Right renal cortex interstitium (tissue), 3 donors: ENCODE measurements around the gene ESRRA. TPM values are rescaled to one million over a fixed set of nuclear protein-coding genes. Genes with fewer than 3 reads are reported as not detected.

ENCODE experiments used
- DNase-seq, 3 donors: peaks; one replicate each; pipeline ENCODE4 v3.0.0-alpha.2; 2013; ENCODE audit warnings: low read depth in 3 of 3, low spot score in 2 of 3
- polyA plus RNA-seq, 3 donors: library from polyadenylated mRNA; unstranded; fragments of 120-200 nt; gene quantifications; one replicate each; pipeline ENCODE4 v1.2.1, GENCODE V29; 2013; ENCODE audit not compliant: insufficient read length in 3 of 3

The ESRRA gene
- polyA plus RNA-seq, 3 donors, result 16.3 to 19.1 (median 16.4) TPM

GRCh38 chr11:64344787-64345186, 39.5 kb downstream of the ESRRA start:
- DNase-seq, result no peak

GRCh38 chr11:64347193-64347867, 42.0 kb downstream of the ESRRA start:
- no peak for DNase-seq

GRCh38 chr11:64348383-64349024, 43.2 kb downstream of the ESRRA start:
- no peak for DNase-seq

GRCh38 chr11:64349025-64349387, 43.7 kb downstream of the ESRRA start:
- no peak for DNase-seq

- DNase-seq, result no peak
These were observed 44.1 kb downstream of the ESRRA start for GRCh38 chr11:64349404-64349803.

GRCh38 chr11:64351136-64351631, 45.9 kb downstream of the ESRRA start:
- no peak for DNase-seq

GRCh38 chr11:64352099-64352994, 47.0 kb downstream of the ESRRA start:
- DNase-seq, result no peak

GRCh38 chr11:64352995-64353714, 47.8 kb downstream of the ESRRA start:
- no peak for DNase-seq

- DNase-seq, result no peak
These were observed 48.6 kb downstream of the ESRRA start for GRCh38 chr11:64353715-64354506.

GRCh38 chr11:64355078-64355940, 50.0 kb downstream of the ESRRA start:
- no peak for DNase-seq

GRCh38 chr11:64356498-64357411, 51.4 kb downstream of the ESRRA start:
- no peak for DNase-seq

GRCh38 chr11:64357446-64357845, 52.1 kb downstream of the ESRRA start:
- no peak for DNase-seq

- no peak for DNase-seq
These were observed 52.7 kb downstream of the ESRRA start for GRCh38 chr11:64357904-64358535.

GRCh38 chr11:64358536-64358906, 53.2 kb downstream of the ESRRA start:
- no peak for DNase-seq

GRCh38 chr11:64358907-64359711, 53.8 kb downstream of the ESRRA start, which contains the start of gene RPS6KA4:
Gene RPS6KA4, plus strand, starts transcription at chr11:64359162. Its CDS starts 74 bp downstream, at chr11:64359236.
- no peak for DNase-seq

GRCh38 chr11:64359712-64360445, 54.6 kb downstream of the ESRRA start:
- no peak for DNase-seq
